Bronchus fibroblast of lung (primary cell): Measurements from ENCODE around the gene PRSS27. TPM values are rescaled to one million over a fixed set of nuclear protein-coding genes. Genes with fewer than 3 reads are reported as not detected.

Experiments used
- total RNA-seq: library from RNA; depleted of rRNA; stranded (reverse); fragments of >200 nt; gene quantifications from 2 replicates; pipeline ENCODE4 v1.2.3, GENCODE V29; 2015

The PRSS27 gene
- 0.50 and 0.74 TPM in 2 replicates for total RNA-seq

DNA sequence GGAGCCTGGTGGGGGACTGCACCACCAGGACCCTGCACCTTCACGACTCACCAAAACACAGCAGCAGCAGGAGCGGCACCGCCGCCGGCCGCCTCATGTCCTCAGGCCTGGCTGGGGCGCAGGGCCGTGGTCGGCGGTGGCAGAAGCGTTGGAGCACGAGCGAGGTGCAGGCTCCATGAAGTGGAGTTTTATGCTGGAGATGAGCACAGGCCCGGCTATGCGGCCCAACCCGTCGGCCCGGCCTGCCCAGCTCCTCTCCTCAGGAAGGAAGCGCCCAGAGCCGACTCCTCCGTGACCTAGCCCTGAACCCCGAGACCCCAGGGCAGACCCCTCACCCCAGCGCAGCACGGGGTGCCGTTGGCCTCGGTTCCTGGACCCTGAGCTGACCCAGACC, at the start of gene PRSS27:
TSS of gene PRSS27 (minus strand) at position 161 of the 394 bp plus-strand sequence. CDS start at position 97, 64 bp downstream.

DNA sequence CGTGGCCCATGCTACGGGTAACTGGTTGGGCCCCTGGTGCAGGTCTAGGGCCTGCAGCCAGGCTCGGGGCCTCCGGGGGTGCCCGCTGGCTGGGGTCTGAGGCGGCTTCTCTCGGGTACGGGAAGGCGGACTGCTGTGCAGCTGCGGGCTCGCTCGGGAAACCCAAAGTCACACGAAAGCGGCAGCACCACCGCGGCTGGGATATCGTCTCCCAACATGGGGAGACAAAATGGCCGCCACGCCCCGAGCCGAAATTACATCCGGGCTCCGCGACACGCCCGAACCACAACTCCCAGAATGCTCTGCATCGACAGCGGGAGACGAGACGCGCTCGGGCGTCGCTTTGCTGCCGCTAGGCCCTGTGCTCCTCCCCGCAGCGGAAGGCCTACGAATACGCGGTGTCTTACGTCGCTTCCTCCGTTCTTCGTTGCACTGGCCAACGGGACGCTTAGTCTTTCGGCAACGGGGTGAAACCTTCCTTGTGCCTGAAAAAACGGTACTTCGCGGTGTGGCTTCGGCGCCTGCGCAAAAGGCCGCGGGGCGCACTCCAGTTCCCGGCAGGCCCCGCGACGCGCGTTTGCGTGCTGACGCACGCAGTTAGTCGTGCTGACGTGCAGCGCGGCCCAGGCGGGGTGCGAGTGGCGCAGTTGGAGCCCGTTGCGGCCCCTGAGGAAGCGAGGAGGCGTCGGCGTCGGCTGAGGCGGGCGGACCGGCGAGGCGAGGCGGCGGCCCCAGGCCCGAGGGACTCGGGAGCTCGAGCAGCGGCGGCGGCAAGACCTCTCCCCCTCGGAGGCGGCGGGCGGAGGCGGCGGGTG, 32.2 kb upstream of the PRSS27 start, which contains the start of gene SRRM2:
TSS of gene SRRM2 (plus strand) at position 604 of the 815 bp plus-strand sequence. CDS start 3,727 bp downstream, outside the sequence.

DNA sequence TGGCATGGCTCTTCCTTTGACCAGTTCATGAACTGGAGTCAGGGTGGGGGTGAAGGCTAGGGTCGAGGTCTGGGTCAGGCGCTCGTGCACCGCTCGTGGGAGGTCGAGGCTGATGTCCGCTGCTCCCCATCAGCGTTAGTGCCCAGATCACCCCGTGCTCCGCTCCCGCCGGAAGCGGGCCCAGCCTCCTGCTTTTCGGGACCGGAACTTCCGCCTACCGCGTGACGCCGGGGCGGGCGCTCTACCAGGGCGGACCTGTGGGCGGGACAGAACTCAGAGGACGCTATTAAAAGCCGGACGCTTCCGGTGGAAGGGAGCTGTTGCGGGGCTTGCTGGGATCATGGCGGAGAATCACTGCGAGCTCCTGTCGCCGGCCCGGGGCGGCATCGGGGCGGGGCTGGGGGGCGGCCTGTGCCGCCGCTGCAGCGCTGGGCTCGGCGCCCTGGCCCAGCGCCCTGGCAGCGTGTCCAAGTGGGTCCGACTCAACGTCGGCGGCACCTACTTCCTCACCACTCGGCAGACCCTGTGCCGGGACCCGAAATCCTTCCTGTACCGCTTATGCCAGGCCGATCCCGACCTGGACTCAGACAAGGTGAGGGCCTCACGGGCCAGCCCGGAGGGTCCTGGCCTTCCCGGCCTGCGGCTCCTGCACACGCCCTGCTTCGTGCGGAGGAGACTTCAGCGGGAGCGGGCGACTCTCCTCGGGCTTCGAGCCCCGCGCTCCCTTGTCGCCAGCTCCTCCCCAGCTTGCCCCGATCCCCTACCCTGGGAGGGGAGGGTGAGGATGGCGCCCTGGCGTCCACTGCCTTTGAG, 37.6 kb downstream of the PRSS27 start, which contains the start of gene KCTD5:
TSS of gene KCTD5 (plus strand) at position 315 of the 813 bp plus-strand sequence. CDS start at position 341, 26 bp downstream.

Other genes with a start within 250 kb of the PRSS27 start
- gene NTN3, start 248.9 kb downstream of the PRSS27 start, total RNA-seq = 0.15 and 0.34 TPM in 2 replicates
- 6.8 and 9.9 TPM in 2 replicates for gene TBC1D24, start 245.1 kb downstream of the PRSS27 start, total RNA-seq
- gene ATP6V0C, start 206.3 kb downstream of the PRSS27 start, total RNA-seq = 44.6 and 45.0 TPM in 2 replicates
- gene AMDHD2, start 199.9 kb downstream of the PRSS27 start, total RNA-seq = 23.9 and 26.2 TPM in 2 replicates
- not detected in 2 replicates for gene CEMP1, start 188.8 kb downstream of the PRSS27 start, total RNA-seq
- 13.1 and 13.6 TPM in 2 replicates for gene PDPK1, start 182.2 kb downstream of the PRSS27 start, total RNA-seq
- gene KCTD5, start 37.7 kb downstream of the PRSS27 start, total RNA-seq = 27.6 and 34.2 TPM in 2 replicates
- gene SRRM2, start 32.4 kb upstream of the PRSS27 start, total RNA-seq = 43.3 and 52.5 TPM in 2 replicates
- gene ELOB, start 57.1 kb upstream of the PRSS27 start, total RNA-seq = 333 and 369 TPM in 2 replicates
- not detected in 2 replicates for gene PRSS33, start 67.3 kb upstream of the PRSS27 start, total RNA-seq
- gene PRSS41, start 78.2 kb upstream of the PRSS27 start, total RNA-seq = not detected in 2 replicates
- not detected in 2 replicates for gene PRSS21, start 97.0 kb upstream of the PRSS27 start, total RNA-seq
- 0.45 and 1.0 TPM in 2 replicates for gene ZG16B, start 110.1 kb upstream of the PRSS27 start, total RNA-seq
- gene PRSS22, start 137.9 kb upstream of the PRSS27 start, total RNA-seq = not detected in 2 replicates
- 72.8 and 91.0 TPM in 2 replicates for gene FLYWCH2, start 163.0 kb upstream of the PRSS27 start, total RNA-seq
- 34.6 and 35.1 TPM in 2 replicates for gene FLYWCH1, start 191.7 kb upstream of the PRSS27 start, total RNA-seq
- gene KREMEN2, start 244.1 kb upstream of the PRSS27 start, total RNA-seq = 0.15 TPM in 1 of 2 replicates, not detected in the other
- gene PAQR4, start 249.1 kb upstream of the PRSS27 start, total RNA-seq = 19.6 and 24.9 TPM in 2 replicates